Stimulated activated CD4-positive, alpha-beta T cell treated with anti-CD3 and anti-CD28 coated beads, Interleukin-2, amount 100 ng/mL, for 24 hours (primary cell): Measurements from ENCODE around the gene CRIM1.

ENCODE experiments used
- DNase-seq, 2 donors: peaks; one replicate each; pipeline ENCODE4 v3.0.0-alpha.2; 2020

Gene CRIM1

DNA sequence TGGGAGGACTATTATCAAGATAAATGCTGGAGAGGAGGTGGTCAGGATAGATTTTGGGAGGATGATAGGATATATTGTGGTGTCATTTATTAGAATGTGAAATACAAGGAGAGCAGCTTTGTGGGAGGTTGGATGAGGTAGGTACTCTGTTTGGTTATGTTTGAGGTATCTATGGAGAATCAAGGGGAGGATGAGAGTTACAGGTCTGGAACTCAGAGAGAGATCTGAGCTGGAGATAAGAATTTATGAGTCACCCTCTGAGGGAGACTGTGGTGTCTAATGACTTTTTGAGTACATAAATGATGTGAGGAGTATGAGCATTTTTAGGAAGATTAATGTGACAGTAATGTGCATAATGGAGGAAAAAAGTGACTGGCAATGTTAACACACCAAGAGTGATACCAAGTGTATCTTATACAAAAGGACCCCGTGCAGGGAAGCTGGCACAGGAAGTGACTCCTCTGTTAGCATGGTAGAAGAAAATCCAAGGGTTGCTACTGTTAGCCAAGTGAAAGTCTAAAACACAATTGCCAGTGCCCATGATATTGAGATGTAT is 48.2 kb downstream of the CRIM1 start:
- DNase-seq: no peak

DNA sequence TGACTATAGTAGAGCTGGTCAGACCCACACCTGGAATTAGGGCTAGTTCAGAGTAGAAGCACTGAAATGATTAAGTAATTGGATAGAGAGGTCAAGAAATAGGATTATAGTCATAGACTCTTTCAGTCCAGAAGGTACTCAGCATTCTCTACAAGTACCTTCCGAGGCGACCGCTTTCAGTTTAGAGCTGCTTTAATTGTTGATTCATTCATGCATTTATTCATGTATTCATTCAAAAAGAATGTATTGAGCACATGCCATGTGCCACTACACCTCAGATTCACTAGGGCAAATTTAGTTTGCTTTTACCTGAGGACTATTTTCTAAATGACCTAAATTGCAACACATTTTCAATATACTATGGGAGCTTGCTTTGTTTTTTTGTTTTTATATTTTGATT is 48.7 kb downstream of the CRIM1 start:
- DNase-seq: no peak

DNA sequence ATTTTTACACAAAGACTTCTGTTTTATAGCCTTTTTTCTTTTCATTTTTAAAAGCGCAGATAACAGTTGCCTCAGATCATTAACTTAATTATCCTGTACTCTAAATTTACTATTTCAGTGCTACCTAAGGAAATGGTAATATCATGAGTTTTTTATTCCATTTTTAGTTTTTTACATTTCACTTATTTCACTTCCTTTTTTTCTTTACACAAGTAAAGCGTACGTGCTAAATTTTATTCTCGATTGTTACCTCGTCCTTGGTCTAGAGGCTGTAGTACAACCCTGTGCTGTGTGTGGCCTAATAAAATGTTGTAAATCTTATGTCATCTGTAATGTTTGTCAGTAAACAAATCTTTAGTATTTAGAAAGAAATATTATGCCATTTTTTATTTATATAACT is 49.2 kb downstream of the CRIM1 start:
- no peak for DNase-seq

DNA sequence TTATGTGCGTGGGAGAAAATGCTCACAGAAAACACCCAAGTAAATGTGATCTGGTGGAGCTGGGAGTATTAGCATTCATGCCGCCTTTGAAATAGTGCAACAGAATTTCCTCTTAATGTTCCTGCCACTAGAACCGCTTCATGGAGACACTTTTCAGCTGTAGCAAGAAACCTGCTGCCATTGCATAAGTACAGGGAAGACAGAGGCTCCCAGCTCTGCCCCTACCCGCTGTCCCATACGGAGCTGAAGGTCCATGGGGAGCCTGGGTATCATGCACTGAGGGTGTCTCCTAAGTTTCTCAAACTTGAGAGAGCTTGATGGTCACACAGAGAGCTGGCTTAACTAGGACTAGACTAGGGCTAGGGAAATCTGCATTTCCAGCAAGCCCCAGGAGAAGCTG is 49.6 kb downstream of the CRIM1 start:
- DNase-seq: no peak

DNA sequence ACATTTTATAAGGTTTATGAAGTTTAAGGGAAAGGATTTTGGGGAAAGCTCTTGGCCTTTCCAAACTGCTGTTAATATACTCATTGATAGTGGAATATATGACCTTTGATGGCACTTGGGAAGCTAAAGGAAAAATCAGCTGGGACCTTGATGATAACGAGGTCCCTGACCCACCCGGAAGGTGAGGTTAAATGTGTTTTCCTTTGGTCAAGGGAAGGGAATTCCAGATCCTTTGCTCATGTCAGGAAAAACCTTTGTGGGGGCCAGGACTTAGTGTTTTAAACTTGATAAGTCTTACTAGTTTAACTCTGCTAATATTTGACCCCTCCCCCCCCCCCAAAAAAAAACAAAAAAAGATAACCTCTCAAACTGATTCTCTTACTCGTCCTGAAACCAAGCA is 50.7 kb downstream of the CRIM1 start:
- no peak for DNase-seq

DNA sequence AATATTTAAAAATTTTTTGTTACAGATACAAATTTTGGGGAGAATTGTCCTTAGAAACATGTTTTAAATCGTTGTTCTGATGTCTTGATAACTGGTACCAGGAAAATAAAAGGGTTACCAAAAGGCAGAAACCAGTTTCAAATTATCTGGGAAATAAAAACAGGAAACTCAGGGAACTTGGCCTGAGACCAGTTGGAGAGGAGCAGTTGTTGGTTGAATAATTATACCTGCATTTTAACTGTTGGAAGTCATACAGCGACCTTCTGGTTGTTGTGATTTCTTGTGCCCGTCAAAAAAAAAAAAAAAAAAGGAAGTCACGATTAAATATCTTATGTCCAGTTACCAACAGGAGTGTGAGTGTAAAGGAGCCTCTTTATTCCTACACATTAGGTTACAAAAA is 51.8 kb downstream of the CRIM1 start:
- no peak for DNase-seq

DNA sequence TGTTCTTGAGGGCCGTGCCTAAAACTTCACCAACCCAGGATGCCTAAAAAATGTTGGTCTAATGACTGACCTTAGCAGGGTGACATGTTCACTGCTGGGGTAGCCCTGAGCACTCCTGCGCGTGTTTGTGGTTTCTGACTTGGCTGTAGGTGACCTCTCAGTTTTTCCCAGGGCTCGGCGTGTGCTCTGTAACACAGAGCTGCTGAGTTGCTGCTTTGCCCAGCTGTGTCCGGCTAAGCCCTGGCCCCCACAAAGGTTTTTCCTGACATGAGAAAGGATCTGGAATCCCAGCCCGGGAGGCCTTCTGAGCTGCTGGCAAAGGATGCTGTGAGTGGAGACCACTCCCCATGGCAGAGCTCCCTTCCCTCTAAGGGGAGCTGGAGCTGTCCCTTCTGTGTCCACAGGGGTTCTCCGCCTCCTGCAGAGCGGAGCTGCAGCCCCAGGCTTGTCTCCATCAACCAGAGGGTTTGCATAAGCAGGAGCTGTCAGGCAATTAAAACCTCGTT is 52.7 kb downstream of the CRIM1 start:
- DNase-seq: no peak

DNA sequence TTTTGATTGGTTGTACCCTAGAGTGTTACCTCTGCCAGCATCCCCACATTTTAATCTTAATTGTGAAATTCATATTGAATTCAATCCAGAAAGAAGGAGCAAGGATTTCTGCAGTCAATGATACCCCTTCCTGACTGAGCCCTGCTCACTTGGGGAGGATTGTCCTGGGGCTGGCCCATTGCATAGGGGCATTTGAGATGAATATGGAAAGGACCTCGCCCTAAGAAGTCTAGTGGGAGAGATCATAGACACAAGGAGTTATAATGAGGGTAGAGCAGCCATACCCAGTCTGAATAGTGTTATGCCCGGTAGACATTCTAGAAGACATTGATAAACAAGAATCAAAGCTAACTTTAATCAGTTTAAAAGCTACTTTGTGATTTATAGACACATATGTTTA is 53.8 kb downstream of the CRIM1 start:
- DNase-seq: no peak

DNA sequence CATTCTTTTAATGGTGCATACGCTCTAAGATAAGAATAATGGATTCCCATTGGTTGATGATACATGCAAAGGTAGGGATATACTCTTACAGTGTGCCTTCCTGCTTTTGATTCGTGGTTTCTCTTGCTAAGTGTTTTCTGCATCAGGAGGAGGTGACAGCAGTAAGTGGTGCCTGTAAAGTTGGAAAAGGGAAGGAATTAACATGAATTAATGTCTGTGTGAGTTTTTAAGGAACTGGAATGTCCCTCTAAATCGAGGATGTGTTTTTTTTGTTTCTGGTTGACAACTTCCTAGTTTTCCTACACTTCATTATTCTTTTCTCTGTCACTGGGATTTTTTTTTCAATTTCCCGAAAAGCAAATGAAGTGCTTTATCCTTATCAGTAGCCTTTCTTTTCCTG is 54.4 kb downstream of the CRIM1 start:
- no peak for DNase-seq

DNA sequence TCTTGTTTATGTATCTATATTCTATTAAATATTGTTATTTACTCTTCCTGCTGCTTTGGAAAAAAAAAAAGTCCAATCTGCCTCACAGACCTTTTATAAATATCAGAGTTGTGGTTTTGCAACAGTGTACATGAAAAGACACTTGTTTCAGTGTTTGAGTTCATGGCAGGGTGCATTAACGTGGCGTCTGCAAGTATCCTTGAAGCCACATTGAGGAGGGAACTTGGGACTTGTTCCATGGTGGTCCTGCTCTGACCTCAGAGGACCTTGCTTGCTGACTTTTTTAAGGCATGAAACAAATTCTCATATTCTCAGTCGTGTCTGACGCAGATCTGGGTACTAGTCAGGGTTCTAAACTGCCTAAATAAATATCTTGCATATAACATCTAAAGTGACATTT is 55.1 kb downstream of the CRIM1 start:
- DNase-seq: no peak

DNA sequence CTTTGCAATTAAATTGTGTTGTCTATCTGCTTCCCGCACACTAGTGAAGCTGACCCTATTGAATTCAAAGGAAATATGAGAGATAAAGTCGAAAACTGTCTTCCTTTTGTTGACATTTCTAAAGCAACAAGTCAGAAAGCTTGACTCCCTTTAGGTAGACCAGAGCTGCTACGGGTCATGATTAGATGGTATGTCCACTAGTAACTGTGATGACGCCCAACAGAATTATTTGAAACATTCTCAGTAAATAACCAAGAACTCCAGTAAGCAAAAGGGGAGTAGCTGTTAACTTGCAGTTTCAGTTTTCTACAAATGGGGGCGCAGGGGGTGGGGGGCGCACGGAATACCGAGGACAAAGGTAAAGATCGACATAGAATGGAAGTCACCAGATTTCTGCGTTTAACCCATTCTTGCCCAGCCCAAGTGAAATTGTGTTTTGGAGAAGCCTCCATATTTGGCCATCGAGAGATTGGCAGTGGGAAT is 56.4 kb downstream of the CRIM1 start:
- DNase-seq: no peak

DNA sequence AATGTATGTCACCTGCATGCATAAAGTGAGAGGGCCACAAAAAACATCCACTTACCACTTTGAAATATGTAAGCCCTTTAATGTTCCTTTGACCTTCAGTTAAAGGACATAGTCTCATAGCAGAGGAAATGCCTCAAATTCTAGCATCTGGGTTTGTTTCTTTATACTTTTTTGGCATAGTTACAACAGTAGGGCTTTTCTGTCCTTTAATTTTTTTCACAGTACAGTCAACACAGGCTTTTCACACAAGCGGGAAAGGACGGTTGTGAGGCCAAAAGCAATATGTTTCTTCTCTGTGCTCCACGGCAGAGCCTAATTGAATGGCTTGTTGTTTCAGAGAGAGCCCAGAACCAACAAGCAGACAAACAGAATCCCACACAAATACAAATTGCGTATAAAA is 57.6 kb downstream of the CRIM1 start:
- DNase-seq: no peak

DNA sequence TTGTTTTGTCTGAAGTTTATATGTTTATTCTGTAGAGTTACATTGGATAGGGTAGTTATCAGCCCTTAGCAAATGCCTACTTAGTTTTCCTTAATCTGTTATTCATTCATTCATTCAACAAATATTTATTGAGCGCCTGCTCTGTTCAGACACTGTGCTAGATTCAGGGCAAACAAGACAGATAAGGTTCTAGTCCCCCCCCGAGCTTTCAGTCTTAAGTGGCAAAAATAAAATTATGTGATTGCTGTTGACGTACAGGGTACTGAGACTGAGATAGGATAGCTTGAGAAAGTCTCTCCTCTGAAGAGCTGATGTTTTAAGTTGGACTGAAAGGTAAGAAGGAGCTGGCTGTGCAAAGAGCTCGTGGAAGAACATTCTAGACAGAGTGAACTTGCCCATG is 58.7 kb downstream of the CRIM1 start:
- no peak for DNase-seq

DNA sequence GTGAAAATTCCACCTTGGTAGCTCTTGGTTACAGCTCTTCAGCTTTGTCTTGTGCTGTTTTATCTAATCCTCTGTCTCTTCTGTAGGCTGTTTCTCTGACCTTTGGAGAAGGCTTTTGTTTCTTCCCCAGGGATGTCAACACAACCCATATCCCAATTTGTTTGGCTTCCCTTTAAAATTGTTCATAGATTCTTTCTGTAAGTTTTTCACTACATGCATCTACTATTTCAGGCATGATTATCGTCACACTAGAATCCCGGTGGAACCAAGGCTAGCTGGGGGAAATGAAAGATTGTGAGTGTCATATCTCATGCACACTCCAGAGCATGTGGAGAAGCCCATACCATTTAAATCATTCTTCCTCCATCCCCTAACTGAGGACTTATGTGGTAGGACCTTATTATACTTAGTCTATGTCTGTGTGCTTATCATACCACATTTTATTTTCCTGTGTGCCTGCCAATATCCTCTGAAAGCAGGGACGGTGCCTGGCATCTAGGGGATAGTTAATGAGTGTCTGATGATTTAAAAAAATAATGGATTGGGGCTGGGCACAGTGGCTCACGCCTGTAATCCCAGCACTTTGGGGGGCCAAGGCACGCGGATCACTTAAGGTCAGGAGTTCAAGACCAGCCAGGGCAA is 59.9 kb downstream of the CRIM1 start:
- DNase-seq: no peak

DNA sequence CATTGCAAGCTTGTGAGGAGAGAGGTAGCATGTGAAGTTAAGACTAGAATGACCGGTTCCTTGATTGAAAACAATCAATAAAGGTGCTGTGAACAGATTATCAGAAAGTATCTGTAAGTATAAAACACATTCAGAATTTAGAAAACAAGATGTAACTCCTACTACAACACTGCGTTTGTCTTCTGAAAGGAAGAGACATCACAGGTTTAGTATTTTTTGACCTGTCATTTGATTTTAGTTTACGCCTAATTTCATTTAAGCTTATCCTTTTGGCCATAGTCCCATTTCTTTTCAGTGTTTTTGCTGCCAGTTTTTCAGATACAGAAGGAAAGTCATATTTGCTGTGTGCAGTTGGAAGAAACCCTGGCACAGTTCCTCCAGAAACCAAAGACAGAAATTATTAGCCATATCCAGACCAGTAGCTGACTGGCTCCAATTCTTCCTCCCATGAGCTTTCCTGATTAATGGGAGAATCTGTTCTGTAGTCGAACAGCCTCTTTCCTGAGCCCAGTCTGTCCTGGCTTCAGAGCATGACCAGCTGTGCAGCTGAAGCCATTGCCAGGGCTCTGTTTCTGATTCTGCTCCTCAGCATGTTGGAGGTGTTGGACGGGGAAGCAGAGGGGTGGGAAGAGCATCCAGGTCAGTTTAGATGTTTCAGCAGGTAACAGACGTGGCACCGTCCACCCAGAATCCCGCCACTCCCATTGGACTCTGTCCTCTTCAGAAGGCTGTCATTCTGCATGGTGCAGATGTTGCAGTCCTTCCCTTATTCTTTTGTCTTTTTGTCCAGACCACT is 61.0 kb downstream of the CRIM1 start:
- DNase-seq: no peak

DNA sequence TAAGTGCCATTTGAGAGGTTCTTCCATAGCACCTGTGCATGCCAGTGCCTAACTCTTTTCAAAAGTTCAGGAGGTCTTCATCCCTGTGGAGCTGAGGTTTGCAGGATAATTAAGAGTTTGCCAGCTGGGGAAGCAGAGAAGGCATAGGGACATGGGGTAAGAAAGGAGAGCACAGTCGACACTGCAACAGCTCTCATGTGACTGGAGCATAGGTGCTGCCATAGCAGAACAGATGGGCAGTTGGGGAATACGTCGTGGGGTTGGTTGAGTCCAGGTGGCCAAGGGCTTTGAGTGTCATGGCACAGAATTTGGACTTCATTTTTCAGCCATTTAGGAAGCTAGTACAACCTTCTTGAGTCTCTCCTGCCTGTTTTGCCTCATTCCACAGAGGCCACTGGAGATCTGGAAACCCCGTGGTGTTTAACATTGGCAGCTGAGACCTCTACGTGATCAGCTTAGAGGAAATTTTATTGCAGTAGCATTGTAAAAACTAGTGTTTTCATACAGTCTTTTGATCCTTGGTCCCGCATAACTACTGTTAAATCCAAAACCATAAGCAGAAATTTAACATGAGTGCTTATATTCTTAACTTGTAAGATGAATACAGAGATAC is 65.1 kb downstream of the CRIM1 start:
- DNase-seq: no peak

DNA sequence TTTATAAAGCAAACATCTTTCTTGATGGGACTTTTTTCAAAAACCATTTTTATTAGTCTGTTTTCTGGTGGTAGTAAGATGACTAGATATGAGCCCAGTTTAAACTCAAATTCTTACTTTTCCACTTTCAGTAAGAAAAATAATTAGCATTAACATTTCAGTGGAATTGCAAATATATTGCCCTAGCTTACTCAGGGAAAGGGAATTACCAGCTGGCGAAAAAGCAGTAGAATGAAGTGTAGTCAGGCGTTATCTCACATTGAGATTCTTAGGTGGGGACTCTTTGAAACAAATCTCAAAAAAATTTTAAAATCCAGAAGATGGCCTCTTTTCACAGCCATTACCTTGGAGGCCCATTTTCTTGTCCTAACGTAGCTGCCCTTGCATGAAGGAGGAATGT is 65.8 kb downstream of the CRIM1 start:
- DNase-seq: no peak

DNA sequence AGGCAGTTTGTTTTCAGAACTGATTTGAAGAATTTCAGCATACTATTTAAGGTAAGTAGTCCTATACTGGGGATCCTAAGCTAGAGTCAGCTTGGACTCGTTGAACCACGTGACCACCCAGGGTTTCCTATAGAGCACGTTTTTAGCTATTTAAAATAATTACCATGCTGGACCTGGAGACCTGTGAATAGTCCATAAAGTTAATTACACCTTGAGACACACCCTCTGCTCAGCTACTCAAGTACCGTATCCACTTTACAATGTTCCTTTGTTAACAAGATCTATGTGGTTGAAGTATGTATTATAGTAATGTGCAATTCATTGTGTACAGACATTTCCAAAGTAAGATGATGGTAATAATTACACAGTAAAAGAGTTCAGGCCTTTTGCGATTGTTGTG is 67.6 kb downstream of the CRIM1 start:
- no peak for DNase-seq

DNA sequence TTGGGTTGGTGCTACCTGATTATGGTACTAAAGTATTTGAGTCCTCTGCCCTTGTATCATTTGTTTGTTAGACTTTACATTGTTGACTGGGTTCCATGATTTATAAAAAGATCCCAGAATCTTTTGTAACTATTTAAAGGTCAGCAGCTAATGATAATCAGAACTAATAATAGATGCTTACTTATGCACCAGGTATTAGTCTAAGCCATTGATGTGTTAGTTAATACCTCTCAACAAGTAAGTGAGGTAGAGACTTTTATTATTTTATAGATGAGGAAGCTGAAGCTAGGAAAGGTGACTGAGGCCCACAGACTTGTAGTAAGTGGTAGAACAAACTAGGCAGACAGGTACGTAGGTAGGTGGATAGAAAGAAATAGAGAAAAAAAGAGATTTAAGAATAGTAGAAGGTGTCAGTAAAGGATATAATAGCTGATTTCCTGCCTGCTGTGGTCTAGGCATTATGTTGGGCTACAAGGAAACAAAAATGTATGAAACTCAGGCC is 68.1 kb downstream of the CRIM1 start:
- no peak for DNase-seq

DNA sequence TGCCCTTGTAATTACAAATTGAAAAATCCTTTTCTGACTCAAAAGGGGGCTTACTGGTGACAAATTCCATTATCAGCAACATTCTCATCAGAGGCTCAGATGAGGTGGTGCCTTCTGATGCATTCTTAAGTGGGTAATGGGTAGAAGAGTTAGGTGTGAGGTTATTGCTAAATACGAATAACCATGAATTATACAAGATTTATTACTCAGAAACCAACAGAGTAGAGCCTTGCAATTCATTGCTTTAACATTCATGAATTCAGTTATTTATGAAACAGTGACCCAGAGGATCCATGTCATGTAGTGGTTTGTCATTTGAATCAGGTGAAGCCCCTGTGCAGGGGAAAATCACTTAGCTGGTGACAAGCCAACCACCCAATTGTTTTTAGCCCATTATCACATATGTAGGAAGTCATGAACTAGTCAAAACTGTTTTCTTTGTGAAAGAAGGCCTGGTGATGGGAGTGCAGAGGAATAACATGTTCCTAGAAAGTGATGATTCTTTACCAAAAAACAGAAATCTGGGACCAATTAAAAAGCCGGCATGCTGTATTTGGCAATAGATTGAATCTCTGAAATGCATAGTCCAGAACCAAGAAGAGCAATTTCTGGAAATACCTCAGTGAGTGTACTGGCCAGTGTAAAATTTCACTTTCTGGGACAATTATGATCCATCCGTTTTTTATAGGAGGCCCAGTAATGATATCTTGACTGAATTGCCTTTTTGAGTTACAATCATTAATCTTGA is 70.2 kb downstream of the CRIM1 start:
- no peak for DNase-seq

DNA sequence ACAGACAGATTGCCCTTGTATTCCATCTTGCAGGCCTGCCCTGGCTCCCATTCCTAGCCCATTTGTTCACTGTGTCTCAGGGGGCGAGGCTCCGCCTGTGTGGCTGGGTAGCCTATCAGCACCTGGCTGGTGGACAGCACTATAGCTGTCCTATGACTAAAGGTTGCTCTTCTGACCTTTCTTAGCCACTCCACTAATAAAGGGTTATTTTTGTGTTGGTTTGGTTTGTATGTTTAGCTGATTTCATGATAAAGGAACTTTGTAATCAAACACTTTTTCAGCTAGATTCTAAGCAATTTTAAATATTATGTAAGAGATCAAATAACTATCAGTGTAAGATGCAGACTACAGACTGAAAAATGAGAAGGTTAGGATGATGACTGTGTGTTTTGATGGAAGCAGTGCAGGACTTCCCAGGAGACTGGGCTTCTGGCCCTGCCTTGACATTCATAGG is 72.2 kb downstream of the CRIM1 start:
- DNase-seq: no peak

DNA sequence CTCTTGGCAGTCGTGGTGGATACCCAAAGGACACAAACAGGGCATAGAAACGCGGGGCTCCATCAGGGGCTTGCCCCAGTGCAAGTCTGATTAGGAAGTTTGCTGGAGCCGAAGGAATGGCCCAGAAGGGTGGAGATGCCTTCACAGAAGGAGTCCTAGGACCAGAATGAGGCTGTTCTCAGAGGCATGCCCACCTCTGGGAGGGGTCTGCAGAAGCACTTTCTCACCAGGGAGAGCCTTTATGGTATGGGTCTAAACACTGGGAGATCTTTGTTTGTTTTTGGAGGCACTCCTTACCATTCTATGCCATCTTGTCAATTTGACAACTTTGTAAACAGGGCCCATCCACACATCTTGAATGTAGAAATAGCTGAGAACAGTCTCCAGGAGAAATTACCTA is 75.0 kb downstream of the CRIM1 start:
- DNase-seq: no peak

DNA sequence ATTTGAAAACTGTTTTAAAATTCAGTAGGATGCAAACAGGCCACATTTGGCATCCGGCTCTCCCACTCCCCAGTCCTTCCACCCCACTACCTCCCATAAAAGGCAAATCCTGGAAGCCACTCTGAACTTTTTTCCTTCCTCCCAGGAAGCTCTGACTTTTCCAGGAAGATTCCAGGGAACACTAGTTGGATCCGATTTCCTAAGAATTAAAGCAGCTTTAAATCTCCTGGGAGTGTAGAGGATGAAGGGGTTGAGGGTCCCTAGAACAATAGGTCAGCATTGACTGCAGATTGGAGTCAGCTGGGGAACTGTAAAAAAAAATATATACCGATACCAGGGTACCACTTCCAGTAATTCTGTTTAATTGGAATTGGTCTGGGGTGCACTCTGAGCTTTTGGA is 76.9 kb downstream of the CRIM1 start:
- no peak for DNase-seq
